ENCODE measurements around the gene HEG1.
"Not testable (repeated sequence)": the region's sequence is repeated elsewhere in the genome, so short reads cannot be mapped to it uniquely, and the experiment has no call there.

HEG1 gene

DNA sequence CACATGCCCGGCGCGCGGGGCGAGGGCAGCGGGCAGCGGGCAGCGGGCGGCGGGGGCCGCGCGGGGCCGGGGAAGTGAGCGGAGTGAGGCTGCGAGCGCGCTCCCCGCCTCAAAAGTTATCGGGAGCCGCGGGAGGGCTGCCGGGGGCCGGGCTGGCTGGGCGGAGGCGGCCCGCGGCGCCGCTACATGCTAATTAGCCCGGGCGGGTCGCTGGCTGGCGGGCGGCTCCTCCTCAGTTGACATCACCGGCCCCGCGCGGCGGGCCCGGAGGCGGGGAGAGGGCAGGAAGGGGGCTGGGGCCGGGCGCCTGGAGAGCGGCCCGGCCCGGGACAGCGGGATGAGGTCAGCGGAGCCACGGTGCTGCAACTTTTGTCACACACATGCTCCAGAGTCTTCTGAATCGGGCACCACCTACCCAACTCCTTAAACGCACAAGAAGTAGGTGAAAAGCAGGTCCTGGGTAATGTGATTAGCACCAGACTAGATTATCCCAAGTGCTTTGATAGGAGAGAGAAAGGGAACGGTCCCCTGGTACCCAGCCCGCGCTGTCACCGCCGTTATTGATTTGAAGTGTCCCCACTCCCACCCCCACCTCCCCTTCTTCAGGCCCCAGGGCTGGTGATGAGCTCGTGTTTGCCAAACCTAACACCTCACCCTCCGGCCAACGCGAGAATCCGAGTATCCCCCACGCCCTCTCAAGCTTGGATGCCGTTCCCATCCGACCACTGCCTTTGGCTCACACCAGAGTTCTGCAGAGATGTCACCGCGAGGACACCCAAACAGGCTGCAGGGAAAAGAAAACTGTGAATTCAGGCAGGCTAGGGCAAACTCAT lies at the start of gene HEG1:
HEG1 (minus strand) TSS at position 85 of the 833 bp plus-strand sequence. CDS start 107 bp downstream, outside the sequence.
- DNase-seq = peak in 1 of 2 experiments; percentile 43

DNA sequence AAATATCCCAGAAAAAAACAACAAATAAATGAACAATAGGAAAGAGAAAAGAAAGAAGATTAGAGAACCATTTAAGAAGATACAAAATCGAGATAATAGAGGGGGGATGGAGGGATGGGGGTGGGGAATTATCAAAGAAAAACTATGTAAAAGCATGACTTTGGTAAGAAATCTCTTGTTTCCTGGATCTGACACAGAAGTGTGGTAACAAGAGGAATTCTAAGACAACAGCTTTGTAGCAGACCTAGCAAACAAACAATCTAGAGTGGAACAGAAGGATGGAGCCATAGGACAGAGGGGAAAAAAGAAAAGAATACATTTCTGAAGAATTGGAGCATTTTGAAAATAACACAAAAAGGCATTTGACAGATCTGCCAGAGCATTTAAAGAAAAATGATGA lies 49.3 kb upstream of the HEG1 start:
- DNase-seq = no peak

DNA sequence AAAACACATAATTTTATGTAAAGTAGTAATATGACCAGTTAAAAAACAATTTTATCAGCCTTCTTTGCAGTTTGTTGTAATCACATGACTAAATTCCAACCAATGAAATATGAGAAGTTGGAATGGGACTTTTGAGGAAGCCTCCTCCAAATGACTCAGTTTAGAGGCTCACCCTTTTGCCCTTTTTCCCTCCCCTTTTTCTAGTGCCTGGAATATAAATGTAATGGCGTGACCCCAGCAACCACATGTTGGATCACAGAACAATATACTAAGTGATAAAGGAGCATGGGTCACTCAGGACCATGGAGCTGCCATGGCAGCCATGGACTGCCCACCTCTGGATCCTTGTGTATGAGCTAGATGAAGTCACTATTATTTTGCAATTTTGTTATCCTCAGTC lies 48.8 kb upstream of the HEG1 start:
- DNase-seq = no peak

DNA sequence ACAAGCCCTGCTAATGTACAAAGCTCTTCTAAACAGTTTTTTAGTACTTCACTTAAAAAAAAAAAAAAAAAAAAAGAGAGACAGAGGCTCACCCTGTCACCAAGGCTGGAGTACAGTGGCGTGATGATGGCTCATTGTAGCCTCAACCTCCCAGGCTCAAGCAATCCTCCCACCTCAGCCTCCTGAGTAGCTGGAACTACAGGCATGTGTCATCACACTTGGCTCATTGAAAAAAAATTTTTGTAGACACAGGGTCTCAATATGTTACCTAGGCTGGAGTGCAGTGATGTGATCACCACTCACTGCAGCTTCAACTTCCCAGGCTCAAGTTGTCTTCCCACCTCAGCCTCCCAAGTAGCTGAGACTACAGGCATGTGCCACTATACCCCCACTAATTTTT lies 47.6 kb upstream of the HEG1 start:
- DNase-seq = no peak

DNA sequence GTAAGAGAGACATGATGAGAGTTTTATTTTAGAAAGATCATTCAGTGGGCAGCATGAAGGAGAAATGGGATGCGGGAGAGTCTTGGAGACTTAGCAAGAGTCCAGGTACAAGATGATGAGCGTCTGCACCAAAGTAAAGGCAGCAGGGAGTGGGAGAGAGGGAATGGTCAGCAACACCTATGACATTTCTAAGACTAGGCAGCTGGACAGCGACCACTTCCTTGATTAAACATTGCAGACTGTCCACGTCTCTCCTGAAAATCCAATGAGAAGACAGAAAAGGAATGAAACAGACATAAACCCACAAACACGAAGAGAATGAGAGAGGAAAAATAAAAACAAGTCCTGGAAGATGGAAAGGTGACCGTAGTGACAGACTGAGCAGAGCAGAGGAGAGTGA lies 46.7 kb upstream of the HEG1 start:
- DNase-seq = no peak

DNA sequence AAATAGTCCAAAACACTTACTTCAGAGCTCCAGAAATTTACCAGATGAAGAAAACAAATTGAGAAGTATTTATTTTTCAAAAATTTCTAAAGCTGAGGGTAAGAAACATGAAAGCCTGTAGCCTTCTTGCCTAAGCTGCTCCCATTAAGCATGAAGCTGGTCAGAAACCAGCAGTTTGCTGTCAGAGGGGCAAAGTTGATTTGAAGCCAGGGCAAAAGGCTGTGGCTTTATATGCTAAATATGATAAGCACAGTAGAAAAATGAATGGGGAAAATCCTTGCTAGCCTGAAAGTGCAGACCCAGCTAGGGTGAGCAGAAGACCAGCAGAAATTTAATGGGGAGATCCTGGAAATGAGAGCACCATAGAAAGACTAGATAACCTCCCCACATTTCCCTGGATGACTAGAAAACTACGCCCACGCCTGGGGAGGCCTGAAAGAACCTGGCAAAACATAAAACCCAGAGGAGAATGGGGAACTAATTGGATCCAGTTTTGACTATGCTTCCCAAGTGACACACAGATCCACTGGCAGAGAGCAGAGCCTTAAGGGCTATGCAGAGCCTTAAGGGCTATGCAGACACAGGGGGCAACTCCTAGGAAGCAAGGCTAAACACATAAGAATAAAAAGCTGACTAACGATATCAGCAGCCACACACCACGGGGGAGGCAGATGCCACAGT lies 43.0 kb upstream of the HEG1 start:
- no peak for DNase-seq

DNA sequence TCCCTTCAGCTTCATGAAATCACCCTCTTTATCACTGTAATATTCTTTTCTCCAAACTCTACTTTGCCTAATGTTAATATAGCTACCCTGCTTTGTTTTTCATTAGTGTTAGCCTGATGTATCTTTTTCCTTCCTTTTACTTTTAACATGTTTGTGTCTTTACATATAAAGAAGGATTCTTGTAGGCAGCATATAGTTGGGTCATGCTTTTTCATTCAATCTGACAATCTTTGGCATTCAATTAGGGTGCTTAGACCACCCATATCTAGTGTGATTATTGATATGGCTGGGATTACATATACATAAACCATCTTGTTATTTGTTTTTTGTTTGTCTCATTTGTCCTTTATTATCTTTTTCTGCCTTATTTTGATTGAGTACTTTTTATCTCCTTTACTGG lies 34.9 kb upstream of the HEG1 start:
- DNase-seq = no peak

DNA sequence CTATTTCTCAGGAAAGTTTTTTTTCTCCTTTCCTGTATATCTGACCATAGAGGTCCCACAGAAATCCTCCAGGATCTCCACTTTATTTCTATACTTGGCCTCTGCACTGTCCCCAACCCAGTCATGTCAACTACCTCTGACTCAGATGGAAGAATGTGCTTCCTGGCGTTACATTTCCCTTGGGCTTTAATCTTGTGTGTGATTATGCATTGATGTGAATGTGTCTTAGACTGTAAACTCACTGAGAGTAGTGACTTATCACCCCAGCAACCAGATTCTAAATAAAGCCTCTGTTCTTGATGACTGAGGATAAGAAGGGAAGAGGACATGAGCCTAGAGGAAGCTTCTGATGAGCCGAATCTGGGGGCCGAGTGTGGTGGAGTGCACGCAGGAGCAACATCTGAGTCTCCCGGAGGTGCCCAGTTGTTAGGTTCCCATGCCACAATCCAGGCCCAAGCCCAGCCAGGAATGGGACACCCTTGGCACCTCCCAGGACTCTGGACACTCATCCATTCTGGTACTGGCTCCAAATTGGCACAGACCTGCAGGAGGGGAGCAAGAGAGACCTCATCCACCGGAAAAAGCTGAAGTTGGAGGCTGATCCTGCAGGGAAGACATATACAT lies 32.1 kb upstream of the HEG1 start:
- no peak for DNase-seq

- no peak for DNase-seq
Observed at GRCh38 chr3:125085166-125085565, 29.4 kb upstream of the HEG1 start.

GRCh38 chr3:125083776-125084175 lies 28.0 kb upstream of the HEG1 start:
- DNase-seq = no peak

- DNase-seq = not testable (repeated sequence)
Observed at GRCh38 chr3:125082339-125082738, 26.5 kb upstream of the HEG1 start.

DNA sequence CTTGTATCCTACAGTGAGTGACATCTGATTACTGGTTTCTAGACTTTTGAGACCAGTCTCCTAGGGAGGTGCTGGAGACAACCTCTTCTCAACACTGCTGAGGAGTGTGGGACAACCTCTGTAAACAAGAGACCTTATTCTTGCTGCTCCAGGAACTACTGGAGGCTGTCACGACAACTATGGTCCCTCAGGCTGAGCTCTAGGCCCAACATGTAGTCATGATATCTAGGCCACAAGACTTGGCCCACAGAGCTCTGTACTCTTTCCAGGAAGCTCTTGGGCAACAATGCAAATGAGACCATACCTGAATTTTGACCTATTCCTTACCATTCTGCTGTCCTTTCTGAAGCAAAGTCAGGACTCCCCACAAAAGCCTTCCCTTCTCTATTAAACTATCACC lies 24.3 kb upstream of the HEG1 start:
- DNase-seq = no peak

DNA sequence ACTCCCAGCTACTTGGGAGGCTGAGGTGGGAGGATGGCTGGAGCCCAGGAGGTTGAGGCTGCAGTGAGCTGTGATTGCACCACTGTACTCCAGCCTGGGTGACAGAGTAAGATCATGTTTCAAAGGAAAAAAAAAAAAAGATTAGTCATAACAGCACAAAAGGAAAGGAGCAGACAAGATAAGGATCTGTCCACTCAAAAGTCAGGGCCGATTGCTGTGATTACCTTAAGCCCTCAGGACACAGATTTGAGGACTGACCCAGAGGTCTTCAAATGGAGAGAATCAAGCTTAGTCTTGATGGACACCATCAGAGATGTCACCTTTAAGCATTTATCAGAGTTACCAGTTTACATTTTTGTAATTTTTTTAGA lies 23.9 kb upstream of the HEG1 start:
- no peak for DNase-seq

- no peak for DNase-seq
Observed at GRCh38 chr3:125078951-125079674, 23.3 kb upstream of the HEG1 start.

DNA sequence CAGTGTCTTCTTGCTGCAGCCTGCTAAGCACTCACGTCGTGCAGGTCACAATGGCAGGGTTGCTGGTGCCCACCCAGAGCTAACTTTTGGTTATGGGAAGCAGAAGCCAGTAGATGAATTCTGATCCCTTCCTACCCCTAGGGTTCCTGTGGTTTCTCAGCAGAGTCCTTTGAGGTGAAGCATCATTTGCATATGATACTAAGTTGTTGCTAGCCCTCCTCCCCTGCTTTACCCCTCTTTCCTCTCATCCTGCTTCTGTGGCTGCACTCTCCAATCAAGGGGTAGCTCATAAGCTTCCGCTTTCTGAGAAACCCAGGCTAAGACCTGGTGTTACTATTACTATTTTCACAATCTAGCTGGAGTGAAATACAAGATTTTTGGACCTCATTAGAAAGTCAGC lies 22.1 kb upstream of the HEG1 start:
- no peak for DNase-seq

DNA sequence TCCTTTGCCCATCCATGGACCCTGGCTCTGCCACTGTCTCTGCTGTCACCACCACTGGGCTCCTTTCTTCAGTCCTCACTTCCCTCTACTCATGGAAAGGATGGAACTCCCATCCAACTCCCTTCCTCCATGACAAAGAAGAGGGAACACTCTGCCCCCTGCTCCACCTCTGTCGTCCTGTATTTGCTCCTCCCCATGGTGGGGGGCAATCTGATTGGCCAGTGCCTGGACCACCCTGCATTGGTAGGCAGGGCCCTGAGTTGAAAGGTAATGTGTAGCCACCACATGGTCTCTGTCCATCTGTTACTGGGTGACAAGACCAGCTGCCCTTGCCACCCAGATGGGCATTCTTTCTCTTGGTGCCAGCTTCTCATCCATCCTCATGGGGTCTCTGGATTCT lies 20.7 kb upstream of the HEG1 start:
- no peak for DNase-seq

- no peak for DNase-seq
Observed at GRCh38 chr3:125075738-125076137, 19.9 kb upstream of the HEG1 start.

GRCh38 chr3:125073390-125073905 lies 17.7 kb upstream of the HEG1 start:
- no peak for DNase-seq

GRCh38 chr3:125072749-125073389 lies 17.1 kb upstream of the HEG1 start:
- DNase-seq = no peak

DNA sequence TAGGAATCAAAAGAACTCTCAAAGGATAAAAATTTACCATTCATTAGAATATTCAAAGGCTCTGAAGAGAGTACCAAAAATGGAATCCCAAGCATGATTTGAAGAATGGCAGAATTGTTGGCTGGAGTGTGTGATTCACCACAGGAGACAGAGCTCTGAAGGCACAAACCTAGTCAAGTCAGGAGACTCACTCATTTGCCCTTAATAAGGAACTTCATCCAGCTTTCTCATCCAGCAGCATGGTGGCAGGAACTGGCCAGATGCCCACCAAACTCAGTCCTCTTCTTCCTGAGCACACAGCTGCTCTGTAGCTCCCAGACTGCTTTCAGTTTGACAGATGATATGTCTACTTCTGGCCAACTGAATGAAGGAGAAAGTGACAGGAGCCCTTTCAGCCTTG lies 16.5 kb upstream of the HEG1 start:
- no peak for DNase-seq

GRCh38 chr3:125069968-125070745 lies 14.4 kb upstream of the HEG1 start:
- no peak for DNase-seq

- DNase-seq = no peak
Observed at GRCh38 chr3:125069452-125069851, 13.7 kb upstream of the HEG1 start.

Data from SHP77 (cell line).